ENCODE measurements around the gene LCTL.

The LCTL gene

DNA sequence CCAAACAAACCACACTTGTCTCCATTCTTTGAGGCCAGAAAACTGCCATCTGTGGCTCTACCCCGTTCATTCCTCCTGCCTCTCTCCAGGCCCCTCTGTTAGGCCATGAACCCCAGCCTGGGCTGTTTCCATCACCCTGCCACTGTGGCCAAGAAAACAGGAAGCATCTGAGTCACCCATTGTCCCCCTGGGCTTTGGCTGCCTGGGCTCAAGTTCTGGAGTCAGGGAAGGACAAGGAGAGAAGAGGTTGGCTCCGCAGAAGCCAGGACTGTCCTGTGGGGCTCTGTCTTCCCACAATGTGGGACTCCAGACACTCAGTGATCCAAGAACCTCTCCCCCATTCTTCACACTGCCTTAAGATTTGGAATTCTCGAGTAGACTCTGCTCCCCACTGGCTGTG, 14.8 kb upstream of the LCTL start:
- Histone ChIP-seq H3K9ac (ENCODE audit: low read length) (peak overlapping the region; percentile 40), H2BK5ac (ENCODE audit: low read depth, low read length, poor library complexity, severe bottlenecking) (no peak overlapping the region), H3K9me3 (ENCODE audit: control insufficient read depth, low read length) (no peaks in the 10 kb centered on the region), H3K4me2 (ENCODE audit: low read length, poor library complexity, severe bottlenecking) (no peak overlapping the region), H3K27ac (ENCODE audit: low read length, poor library complexity, severe bottlenecking) (no peak overlapping the region), H4K91ac (ENCODE audit: low read length) (no peak overlapping the region), H2AFZ (ENCODE audit: low read depth, low read length) (no peak overlapping the region), H2BK120ac (ENCODE audit: low read depth, low read length) (no peak overlapping the region), H2BK15ac (ENCODE audit: low read depth, poor library complexity, severe bottlenecking) (no peak overlapping the region), H3K4me1 (ENCODE audit: control insufficient read depth, insufficient read depth, low read depth, low read length) (peaks cover 5% of the 10 kb centered on the region), H3K36me3 (ENCODE audit: control insufficient read depth in 1 of 2, insufficient read depth in 2 of 2, low read depth in 1 of 2, low read length in 2 of 2) (no peaks in the 10 kb centered on the region), H3K4ac (ENCODE audit: low read depth in 1 of 2, low read length in 2 of 2) (peak overlapping the region in 1 of 2 experiments; percentile 67), H3K4me3 (ENCODE audit: insufficient read depth in 1 of 2, low read depth in 1 of 2, low read length in 2 of 2) (peak overlapping the region in 1 of 2 experiments; percentile 32), H3K27me3 (ENCODE audit: control insufficient read depth in 1 of 2, insufficient read depth in 1 of 2, low read length in 2 of 2) (no peaks in the 10 kb centered on the region), H3K23ac (ENCODE audit: low read length in 2 of 2) (no peak overlapping the region), H3K14ac (ENCODE audit: low read length in 2 of 2) (no peak overlapping the region), H2AK5ac (ENCODE audit: low read length, severe bottlenecking) (no peak overlapping the region), H3K79me1 (replicated peaks; ENCODE audit: low read length, poor library complexity, severe bottlenecking) (no peaks in the 10 kb centered on the region), H4K8ac (ENCODE audit: low read length) (no peak overlapping the region), H3K18ac (ENCODE audit: low read depth in 1 of 2, low read length in 2 of 2) (peak overlapping the region in 1 of 2 experiments; percentile 22), H2BK12ac (ENCODE audit: low read length in 2 of 2) (no peak overlapping the region)
- DNase-seq = peak; percentile 36
- WGBS = 76% methylated on average over 2 of the region's 3 CpGs

- Histone ChIP-seq H3K79me1 (replicated peaks; ENCODE audit: low read length, poor library complexity, severe bottlenecking) (no peaks in the 10 kb centered on the region), H2BK120ac (ENCODE audit: low read depth, low read length) (no peak overlapping the region), H2AK5ac (ENCODE audit: low read length, severe bottlenecking) (no peak overlapping the region), H3K4me1 (ENCODE audit: control insufficient read depth, insufficient read depth, low read depth, low read length) (peaks cover 8% of the 10 kb centered on the region), H4K91ac (ENCODE audit: low read length) (no peak overlapping the region), H3K36me3 (ENCODE audit: control insufficient read depth in 1 of 2, insufficient read depth in 2 of 2, low read depth in 1 of 2, low read length in 2 of 2) (no peaks in the 10 kb centered on the region), H3K18ac (ENCODE audit: low read depth in 1 of 2, low read length in 2 of 2) (peak overlapping the region in 1 of 2 experiments; percentile 42), H3K27me3 (ENCODE audit: control insufficient read depth in 1 of 2, insufficient read depth in 1 of 2, low read length in 2 of 2) (no peaks in the 10 kb centered on the region), H3K4me3 (ENCODE audit: insufficient read depth in 1 of 2, low read depth in 1 of 2, low read length in 2 of 2) (no peak overlapping the region), H3K9ac (ENCODE audit: low read length) (no peak overlapping the region), H3K4me2 (ENCODE audit: low read length, poor library complexity, severe bottlenecking) (no peak overlapping the region), H2AFZ (ENCODE audit: low read depth, low read length) (peak overlapping the region; percentile 8), H3K14ac (ENCODE audit: low read length in 2 of 2) (peak overlapping the region in 1 of 2 experiments; percentile 35), H3K9me3 (ENCODE audit: control insufficient read depth, low read length) (no peaks in the 10 kb centered on the region), H2BK15ac (ENCODE audit: low read depth, poor library complexity, severe bottlenecking) (no peak overlapping the region), H2BK12ac (ENCODE audit: low read length in 2 of 2) (peak overlapping the region in 1 of 2 experiments; percentile 76), H2BK5ac (ENCODE audit: low read depth, low read length, poor library complexity, severe bottlenecking) (no peak overlapping the region), H4K8ac (ENCODE audit: low read length) (peak overlapping the region; percentile 35), H3K27ac (ENCODE audit: low read length, poor library complexity, severe bottlenecking) (no peak overlapping the region), H3K23ac (ENCODE audit: low read length in 2 of 2) (no peak overlapping the region), H3K4ac (ENCODE audit: low read depth in 1 of 2, low read length in 2 of 2) (no peak overlapping the region)
- peak; percentile 70 for DNase-seq
- WGBS = 59% methylated on average over 10 of the region's 10 CpGs
Observed at GRCh38 chr15:66578286-66578875, 12.6 kb upstream of the LCTL start.

- H3K14ac ChIP-seq (ENCODE audit: low read length in 2 of 2) = no peak overlapping the region
- no peak overlapping the region for H2BK5ac ChIP-seq (ENCODE audit: low read depth, low read length, poor library complexity, severe bottlenecking)
- WGBS = no CpG with 5 or more reads among the region's 2 CpGs
- no peak overlapping the region for H4K8ac ChIP-seq (ENCODE audit: low read length)
- H2AFZ ChIP-seq (ENCODE audit: low read depth, low read length) = no peak overlapping the region
- H3K18ac ChIP-seq (ENCODE audit: low read depth in 1 of 2, low read length in 2 of 2) = no peak overlapping the region
- no peak overlapping the region for H3K27ac ChIP-seq (ENCODE audit: low read length, poor library complexity, severe bottlenecking)
- H3K4ac ChIP-seq (ENCODE audit: low read depth in 1 of 2, low read length in 2 of 2) = no peak overlapping the region
- no peak for DNase-seq
- no peaks in the 10 kb centered on the region for H3K27me3 ChIP-seq (ENCODE audit: control insufficient read depth in 1 of 2, insufficient read depth in 1 of 2, low read length in 2 of 2)
- no peaks in the 10 kb centered on the region for H3K9me3 ChIP-seq (ENCODE audit: control insufficient read depth, low read length)
- H2BK12ac ChIP-seq (ENCODE audit: low read length in 2 of 2) = no peak overlapping the region
- no peaks in the 10 kb centered on the region for H3K79me1 ChIP-seq (replicated peaks; ENCODE audit: low read length, poor library complexity, severe bottlenecking)
- H2AK5ac ChIP-seq (ENCODE audit: low read length, severe bottlenecking) = no peak overlapping the region
- H3K4me2 ChIP-seq (ENCODE audit: low read length, poor library complexity, severe bottlenecking) = no peak overlapping the region
- no peak overlapping the region for H2BK15ac ChIP-seq (ENCODE audit: low read depth, poor library complexity, severe bottlenecking)
- H3K23ac ChIP-seq (ENCODE audit: low read length in 2 of 2) = no peak overlapping the region
- no peak overlapping the region for H2BK120ac ChIP-seq (ENCODE audit: low read depth, low read length)
- H3K9ac ChIP-seq (ENCODE audit: low read length) = no peak overlapping the region
- H3K4me1 ChIP-seq (ENCODE audit: control insufficient read depth, insufficient read depth, low read depth, low read length) = peaks cover 6% of the 10 kb centered on the region
- H4K91ac ChIP-seq (ENCODE audit: low read length) = no peak overlapping the region
- no peaks in the 10 kb centered on the region for H3K36me3 ChIP-seq (ENCODE audit: control insufficient read depth in 1 of 2, insufficient read depth in 2 of 2, low read depth in 1 of 2, low read length in 2 of 2)
- peak overlapping the region in 1 of 2 experiments; percentile 29 for H3K4me3 ChIP-seq (ENCODE audit: insufficient read depth in 1 of 2, low read depth in 1 of 2, low read length in 2 of 2)
Observed at GRCh38 chr15:66574596-66574950, 8.8 kb upstream of the LCTL start.

- no peak overlapping the region for H4K8ac ChIP-seq (ENCODE audit: low read length)
- H2BK15ac ChIP-seq (ENCODE audit: low read depth, poor library complexity, severe bottlenecking) = no peak overlapping the region
- H3K4me1 ChIP-seq (ENCODE audit: control insufficient read depth, insufficient read depth, low read depth, low read length) = peaks cover 6% of the 10 kb centered on the region
- no peak overlapping the region for H4K91ac ChIP-seq (ENCODE audit: low read length)
- H2BK120ac ChIP-seq (ENCODE audit: low read depth, low read length) = no peak overlapping the region
- no peak overlapping the region for H2BK5ac ChIP-seq (ENCODE audit: low read depth, low read length, poor library complexity, severe bottlenecking)
- no peak overlapping the region for H2BK12ac ChIP-seq (ENCODE audit: low read length in 2 of 2)
- H3K4me3 ChIP-seq (ENCODE audit: insufficient read depth in 1 of 2, low read depth in 1 of 2, low read length in 2 of 2) = peak overlapping the region in 1 of 2 experiments; percentile 29
- no peak overlapping the region for H3K18ac ChIP-seq (ENCODE audit: low read depth in 1 of 2, low read length in 2 of 2)
- H3K27me3 ChIP-seq (ENCODE audit: control insufficient read depth in 1 of 2, insufficient read depth in 1 of 2, low read length in 2 of 2) = no peaks in the 10 kb centered on the region
- no peak overlapping the region for H3K4ac ChIP-seq (ENCODE audit: low read depth in 1 of 2, low read length in 2 of 2)
- H3K79me1 ChIP-seq (replicated peaks; ENCODE audit: low read length, poor library complexity, severe bottlenecking) = no peaks in the 10 kb centered on the region
- no peak overlapping the region for H3K23ac ChIP-seq (ENCODE audit: low read length in 2 of 2)
- WGBS = 92% methylated on average over 8 of the region's 10 CpGs
- DNase-seq = peak; percentile 48
- no peak overlapping the region for H3K14ac ChIP-seq (ENCODE audit: low read length in 2 of 2)
- H2AFZ ChIP-seq (ENCODE audit: low read depth, low read length) = no peak overlapping the region
- no peaks in the 10 kb centered on the region for H3K9me3 ChIP-seq (ENCODE audit: control insufficient read depth, low read length)
- no peak overlapping the region for H3K27ac ChIP-seq (ENCODE audit: low read length, poor library complexity, severe bottlenecking)
- H3K36me3 ChIP-seq (ENCODE audit: control insufficient read depth in 1 of 2, insufficient read depth in 2 of 2, low read depth in 1 of 2, low read length in 2 of 2) = no peaks in the 10 kb centered on the region
- H3K9ac ChIP-seq (ENCODE audit: low read length) = peak overlapping the region; percentile 48
- no peak overlapping the region for H2AK5ac ChIP-seq (ENCODE audit: low read length, severe bottlenecking)
- H3K4me2 ChIP-seq (ENCODE audit: low read length, poor library complexity, severe bottlenecking) = no peak overlapping the region
Observed at GRCh38 chr15:66573719-66574595, 8.2 kb upstream of the LCTL start.

Measured in mesenchymal stem cell (in vitro differentiated cells and primary cell).